CD4-positive, alpha-beta T cell treated with Interleukin-12 subunit alpha and Interleukin-12 subunit beta, for 1 hour (primary cell): ENCODE measurements around the gene BTAF1.
"Not testable (repeated sequence)": the region's sequence is repeated elsewhere in the genome, so short reads cannot be mapped to it uniquely, and the experiment has no call there.

ENCODE experiments used
- DNase-seq: peaks from one replicate; pipeline ENCODE4 v3.0.0-alpha.2; 2020

Gene BTAF1

DNA sequence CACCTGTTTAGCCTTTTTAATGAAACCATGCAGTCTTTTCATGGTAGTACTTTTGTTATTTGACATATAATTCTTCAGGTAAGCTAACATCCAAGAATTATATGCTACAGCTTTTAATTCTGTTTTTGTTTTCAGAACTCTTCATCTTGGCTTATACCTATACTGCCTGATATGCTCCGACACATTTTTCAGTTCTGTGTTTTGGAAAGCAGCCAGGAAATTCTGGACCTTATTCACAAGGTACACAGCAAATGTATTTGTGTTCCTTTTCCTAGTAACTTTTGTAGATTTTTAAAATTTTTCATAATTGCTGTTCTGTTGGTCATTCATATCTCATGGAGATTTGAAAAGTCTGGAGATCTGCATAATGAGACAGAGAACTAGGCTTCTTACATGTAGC is 56.7 kb downstream of the BTAF1 start:
- no peak for DNase-seq

DNA sequence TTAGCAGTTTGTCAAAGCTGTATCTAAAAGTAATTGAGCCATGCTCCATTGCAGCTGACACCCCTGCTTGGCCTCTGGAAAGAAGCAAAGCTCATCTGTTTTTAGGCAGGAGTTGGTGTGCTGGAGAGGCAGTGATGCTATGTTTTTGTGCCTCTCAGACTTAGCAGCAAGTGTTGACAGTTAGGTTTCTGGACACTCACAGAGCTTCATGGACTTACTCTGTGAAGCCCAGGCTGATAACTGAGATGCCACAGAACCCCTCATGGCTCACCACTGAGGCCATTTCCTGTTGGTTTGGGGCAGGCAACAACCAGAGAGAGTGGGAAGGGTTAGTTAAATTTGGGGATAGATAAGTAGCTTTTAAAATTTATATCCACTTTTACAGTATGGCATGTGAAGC is 59.8 kb downstream of the BTAF1 start:
- DNase-seq, result no peak

DNA sequence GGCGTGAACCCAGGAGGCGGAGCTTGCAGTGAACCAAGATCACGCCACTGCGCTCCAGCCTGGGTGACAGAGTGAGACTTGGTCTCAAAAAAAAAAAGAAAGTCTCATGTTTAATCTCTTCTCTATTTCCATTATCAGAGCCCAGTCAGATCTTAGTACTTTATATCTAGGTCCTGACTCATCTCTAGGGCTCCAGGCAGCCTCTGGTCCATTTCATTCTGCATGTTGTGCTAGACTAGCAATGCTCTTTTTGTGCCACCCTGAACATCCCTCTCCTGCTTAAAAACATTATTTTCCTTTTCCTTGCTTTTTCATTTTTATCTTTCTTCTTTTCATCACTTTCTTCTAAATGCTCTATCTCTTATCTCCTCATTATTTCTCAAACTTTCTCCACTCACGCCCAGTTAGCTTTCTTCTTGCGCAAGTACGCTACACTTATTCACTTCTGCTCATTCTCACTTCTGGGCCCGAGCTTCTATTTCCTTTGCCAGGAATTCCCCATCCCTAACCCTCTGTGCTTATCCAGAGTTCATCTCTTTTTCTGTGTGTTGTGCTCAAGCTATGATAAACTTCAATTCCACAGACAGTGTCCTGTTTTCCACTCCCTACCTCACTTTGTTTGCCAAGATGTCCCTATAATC is 63.9 kb downstream of the BTAF1 start:
- no peak for DNase-seq

DNA sequence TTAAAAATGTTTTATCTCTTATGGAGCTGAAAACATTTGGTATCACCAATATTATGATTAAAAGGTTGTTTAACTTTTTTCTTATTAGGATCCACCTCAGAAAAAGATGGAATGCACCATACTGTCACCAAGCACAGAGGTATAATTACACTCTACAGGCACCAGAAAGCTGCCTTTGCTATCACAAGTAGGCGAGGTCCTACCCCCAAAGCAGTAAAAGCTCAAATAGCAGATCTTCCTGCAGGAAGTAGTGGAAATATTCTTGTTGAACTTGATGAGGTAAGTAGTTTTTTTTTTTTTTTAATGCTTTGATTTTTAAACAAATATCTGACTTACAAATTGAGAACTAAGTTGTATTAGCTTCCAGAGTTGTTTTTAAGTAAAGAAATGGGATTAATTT is 68.5 kb downstream of the BTAF1 start:
- no peak for DNase-seq

DNA sequence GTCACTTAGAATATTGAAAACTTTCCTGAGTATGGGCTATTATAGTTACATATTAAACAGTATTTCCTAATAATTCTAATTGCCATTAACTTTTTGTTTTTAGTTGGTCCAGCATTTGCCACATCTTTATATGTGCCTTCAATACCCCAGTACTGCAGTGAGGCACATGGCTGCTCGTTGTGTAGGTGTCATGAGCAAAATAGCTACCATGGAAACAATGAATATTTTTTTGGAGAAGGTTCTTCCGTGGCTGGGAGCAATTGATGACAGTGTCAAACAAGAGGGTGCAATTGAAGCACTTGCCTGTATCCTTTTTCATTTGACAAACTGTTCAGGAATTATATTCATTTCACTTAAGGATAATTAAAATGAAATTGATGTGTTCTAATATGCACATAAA is 72.7 kb downstream of the BTAF1 start:
- no peak for DNase-seq

DNA sequence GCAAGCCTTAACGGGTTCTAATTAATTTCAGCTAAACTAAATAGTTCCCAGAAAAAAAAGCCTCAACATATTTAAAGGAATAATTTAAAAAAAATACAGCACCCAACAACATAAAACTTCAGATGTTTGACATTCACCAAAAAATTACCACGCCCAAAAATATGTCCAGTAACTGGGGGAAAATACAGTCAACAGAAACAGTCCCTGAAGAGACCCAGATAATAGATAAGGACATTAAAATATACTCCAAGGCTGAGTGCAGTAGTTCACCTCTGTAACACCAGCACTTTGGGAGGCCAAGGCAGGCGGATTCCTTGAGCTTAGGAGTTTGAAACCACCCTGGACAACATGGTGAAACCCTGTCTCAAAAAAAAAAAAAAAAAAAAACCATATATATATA is 78.0 kb downstream of the BTAF1 start:
- DNase-seq, result no peak

DNA sequence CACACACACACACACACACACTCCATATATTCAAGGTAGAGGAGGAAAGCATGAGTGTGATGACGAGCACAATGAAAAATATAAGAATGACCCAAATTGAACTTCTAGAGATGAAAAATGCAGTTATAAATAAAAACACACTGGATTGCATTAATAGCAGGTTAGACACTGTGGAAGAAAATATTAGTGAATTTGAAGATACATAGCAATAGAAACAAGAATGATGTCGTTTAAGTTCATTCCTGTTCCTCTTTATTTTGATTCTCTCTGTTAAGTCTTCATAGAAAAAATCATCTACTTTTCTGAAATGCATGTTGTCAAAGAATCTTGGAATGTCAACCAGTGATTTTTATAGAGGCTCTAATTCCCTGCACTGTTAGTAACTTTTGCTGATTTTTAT is 78.4 kb downstream of the BTAF1 start:
- no peak for DNase-seq

DNA sequence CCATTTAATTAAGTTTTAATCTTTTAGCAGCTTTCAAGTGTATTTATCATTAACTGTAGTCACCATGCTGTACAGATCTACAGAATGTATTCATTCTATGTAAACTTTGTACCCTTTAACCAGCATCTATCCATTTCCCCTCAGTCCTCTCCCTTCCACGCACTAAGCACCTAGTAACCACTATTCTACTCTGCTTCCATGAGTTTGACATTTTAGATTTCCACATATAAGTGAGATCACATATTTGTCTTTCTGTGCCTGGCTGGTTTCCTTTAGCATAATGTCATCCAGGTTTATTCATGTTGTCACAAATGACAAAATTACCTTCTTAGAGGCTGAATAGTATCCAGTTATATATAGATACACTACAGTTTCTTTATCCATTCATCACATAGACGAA is 79.7 kb downstream of the BTAF1 start:
- DNase-seq, result no peak

DNA sequence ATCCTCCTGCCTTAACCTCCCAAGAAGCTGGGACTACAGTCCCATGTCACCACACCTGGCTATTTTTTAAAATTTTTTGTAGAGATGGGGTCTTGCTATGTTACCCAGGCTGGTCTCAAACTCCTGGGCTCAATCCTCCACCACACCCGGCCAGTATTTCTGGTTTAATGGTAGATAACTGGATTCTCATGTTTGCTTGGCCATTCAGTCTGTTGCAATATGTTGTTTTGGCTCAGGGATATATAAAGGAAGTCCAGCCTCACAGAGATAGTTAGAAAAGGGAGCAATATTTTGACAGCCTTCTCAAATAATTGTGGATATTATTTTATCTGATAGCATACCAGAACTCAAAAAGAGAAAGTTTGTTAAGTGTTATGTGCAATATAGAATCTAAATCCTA is 82.4 kb downstream of the BTAF1 start:
- no peak for DNase-seq

DNA sequence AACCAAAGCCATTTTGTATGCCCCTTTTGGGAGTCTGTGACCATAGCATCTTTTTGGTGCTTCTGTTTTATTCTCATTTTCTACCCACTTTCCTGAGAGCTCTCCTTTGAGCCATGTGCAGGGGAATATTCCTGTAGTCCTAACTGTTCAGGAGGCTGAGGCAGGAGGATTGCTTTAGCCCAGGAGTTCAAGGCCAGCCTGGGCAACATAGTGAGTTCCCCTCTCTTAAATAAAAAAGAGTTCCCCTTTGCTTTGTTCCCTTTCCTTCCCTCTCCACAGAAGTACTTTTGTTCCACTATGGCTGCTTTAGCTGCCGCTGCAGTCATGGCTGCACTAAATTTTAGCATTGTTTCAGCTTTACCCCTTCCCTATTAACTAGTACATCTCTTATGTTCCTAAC is 85.9 kb downstream of the BTAF1 start:
- DNase-seq, result no peak

DNA sequence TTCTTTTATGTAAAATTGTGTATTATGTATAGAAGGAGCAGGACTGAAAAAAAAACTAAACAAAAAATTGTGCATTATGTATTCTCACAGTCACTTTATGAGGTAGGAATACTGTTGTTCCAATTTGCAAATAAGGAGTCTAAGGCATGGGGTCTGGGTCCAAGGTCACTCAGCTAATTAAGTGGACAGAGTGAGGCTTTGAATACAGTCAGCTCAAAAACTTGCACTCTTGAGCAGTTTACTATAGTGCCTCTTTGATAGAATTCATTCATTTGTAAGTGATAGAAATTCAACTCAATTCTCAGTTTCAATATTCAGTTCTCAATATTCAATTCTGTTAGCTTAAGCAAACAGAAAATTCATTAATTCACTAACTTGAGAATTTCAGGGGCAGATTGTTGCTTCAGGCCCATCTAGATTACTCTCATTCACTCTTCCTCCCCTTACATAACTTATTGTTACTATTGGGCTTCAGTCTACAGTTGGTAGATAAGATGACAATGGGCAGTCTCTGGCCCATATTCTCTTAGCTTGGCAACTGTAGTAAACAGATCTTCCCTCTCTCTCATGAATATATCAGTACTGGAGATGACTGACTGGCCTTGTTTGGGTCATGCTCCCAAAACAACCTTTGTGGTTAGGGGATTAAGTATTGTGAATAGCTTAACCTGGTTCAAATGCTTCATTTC is 86.6 kb downstream of the BTAF1 start:
- no peak for DNase-seq

DNA sequence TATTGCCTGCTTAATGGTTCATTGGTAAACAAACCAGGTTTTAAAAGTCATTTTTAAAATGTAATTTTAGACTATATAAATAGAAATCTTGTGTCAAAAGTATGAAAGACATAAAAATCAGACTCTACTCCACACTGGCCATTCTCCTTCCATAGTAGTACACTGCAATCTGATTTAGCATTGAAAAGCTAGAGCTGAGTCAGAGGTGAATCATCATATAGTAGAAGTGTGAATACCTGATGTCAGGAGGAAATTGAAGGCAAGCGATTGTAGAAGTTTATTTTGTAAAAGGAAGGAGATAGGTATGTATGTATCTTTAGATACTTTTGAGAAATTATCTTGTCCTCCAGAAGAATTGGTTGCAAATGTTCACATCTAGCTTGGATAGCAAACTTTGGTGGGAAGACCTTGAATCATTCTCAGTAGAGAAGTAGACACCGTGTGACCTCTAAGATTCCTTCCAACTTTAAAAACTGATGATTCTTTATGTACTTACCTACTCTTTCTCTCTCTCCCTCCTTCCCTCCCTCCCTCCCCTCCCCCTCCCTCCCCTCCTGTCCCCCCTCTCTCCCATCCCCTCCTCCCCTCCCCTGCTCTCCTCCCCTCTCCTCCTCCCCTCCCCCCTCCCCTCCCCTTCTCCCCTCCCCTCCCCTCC is 88.1 kb downstream of the BTAF1 start:
- DNase-seq, result no peak

DNA sequence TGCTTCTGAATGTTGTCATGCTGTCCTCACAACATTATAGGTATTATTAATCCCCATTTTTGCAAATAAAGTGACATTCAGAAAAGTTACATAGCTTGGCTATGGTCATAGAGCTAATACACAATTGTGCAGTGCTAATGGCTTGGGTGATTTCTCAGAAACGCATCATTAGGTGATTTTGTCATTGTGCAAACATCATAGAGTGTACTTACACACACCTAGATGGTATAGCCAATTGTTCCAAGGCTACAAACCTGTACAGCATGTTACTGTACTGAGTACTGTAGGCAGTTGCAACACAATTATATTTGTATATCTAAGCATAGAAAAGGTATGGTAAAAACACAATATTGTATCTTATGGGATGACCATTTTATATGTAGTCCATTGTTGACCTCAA is 91.0 kb downstream of the BTAF1 start:
- DNase-seq, result no peak

DNA sequence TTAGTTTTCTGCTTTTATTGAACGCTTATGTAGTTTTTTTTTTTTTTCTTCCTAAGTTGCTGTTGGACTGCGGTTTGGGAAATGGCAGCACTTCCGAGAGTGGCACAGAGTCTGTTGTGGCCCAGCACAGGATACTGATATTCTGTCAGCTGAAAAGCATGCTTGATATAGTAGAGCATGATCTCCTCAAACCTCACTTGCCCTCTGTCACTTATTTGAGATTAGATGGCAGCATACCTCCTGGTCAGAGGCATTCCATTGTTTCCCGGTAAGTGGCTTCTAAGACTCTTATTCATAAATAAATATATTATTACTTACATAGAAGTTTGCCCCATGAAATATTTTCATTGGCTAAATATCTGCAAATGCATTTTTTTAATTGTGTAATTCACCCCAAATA is 101.1 kb downstream of the BTAF1 start:
- no peak for DNase-seq

DNA sequence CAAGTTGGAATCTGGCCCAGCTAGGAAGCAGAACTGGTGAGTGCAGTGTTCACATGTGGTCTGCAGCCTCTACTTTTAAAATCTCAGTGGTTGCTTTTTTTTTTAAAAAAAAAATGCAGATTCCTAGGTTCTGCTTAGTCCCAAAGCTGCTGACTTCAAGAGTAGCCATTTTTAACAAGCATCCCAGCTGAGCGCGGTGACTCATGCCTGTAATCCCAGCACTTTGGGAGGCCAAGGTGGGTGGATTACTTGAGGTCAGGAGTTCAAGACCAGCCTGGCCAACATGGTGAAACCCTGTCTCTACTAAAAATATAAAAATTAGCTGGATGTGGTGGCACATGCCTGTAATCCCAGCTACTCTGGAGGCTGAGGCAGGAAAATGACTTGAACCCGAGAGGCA is 101.8 kb downstream of the BTAF1 start:
- not testable (repeated sequence) for DNase-seq

DNA sequence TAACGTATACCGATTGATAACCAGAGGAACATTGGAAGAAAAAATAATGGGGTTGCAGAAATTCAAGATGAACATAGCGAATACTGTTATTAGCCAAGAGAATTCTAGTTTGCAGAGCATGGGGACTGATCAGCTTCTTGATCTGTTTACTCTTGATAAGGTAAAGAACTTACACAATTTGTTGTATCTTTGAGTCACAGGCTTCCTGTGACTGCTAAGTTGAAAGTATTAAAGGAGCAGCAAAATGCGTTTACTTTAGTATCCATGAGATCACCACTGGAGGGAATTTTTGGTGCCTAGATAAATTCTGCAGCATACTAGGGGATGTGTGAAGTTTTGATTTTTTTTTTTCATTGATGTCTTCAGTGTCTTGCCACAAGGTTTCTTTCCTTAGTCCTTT is 103.6 kb downstream of the BTAF1 start:
- no peak for DNase-seq

DNA sequence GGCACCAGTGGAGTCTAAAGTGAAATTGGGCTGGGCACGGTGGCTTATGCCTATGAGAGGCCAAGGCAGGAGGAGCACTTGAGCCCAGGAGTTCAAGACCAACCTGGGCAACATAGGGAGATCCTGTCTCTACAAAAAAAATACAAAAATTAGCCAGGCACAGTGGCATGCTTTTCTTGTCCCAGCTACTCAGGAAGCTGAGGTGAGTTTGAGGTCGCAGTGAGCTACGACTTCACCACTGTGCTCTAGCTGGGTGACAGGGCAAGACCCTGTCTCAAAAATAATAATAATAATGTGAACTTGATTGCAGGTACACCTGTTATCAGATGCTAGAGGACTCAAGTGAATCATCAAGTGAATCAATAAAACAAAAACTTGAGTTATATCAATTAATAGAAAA is 108.0 kb downstream of the BTAF1 start:
- DNase-seq, result no peak

DNA sequence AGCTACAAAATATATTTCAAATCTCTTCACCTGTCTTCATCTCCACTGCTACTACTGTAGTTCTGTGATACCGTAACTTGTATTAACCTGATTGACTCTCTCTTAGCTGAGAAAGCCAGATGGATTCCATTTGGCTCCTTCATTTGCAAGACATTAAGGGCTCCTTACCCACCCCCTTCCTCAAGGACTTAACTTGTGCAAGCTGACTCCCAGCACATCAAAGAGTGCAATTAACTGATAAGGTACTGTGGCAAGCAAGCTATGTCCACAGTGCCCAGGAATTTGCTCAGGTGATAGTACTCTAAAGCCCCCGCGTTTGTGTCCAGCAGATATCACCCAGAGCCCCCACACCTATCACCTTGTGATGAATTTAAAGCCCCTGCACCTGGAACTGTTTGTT is 109.5 kb downstream of the BTAF1 start:
- DNase-seq, result not testable (repeated sequence)

DNA sequence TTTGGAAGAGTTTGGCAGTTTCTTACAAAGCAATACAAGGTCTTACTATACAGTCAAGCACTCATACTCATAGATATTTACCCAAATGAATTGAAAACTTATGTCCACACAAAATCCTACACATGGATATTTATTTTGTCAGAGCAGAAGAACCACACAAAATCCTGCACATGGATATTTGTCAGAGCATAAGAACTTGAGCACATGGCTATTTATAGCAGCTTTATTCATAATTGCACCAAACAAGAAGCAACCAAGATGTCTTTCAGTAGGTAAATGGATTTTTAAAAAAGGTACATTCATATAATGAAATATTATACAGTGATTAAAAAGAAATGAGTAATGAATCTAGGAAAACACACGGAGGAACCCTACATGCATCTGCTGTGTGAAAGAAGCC is 115.4 kb downstream of the BTAF1 start:
- no peak for DNase-seq

DNA sequence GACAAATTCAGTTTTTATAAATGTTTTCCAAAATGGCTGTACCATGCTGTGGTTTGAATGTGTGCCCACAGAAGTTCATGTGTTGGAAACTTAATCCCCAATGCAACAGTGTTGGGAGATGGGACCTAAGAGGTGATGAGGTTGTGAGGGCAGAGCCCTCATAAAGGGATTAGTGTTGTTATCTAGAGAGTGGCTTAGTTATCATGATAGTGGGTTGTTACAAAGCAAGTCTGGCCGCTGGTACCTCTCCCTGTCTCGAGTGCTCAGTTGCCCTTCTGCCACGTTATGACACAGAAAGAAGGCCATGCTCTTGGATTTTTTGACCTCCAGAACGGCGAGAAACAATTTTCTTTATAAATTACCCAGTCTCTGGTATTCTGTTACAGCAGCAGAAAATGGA is 119.0 kb downstream of the BTAF1 start:
- no peak for DNase-seq

DNA sequence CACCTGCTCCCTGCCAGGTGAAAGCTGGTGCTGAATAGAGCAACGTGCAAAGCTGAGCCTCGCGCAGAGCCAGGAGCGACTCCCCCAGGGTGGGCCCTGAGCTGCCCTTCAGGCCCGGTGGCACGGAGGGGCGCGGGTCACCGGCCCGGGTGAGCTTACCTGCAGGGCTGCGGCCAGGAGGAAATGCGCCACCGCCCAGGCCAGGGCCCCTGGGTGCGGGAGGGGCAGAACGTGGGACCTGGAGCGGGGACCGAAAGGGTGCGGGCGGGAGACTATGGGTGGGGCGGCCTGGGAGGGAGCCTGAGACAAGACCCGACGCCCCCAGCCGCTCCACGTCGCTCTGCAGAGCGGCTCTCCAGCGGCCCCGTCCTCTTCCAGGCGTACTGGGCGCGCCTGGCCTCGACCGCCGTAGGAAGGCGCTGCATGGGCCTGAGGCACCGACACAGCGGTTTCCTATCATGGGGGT is 122.1 kb downstream of the BTAF1 start:
- no peak for DNase-seq

DNA sequence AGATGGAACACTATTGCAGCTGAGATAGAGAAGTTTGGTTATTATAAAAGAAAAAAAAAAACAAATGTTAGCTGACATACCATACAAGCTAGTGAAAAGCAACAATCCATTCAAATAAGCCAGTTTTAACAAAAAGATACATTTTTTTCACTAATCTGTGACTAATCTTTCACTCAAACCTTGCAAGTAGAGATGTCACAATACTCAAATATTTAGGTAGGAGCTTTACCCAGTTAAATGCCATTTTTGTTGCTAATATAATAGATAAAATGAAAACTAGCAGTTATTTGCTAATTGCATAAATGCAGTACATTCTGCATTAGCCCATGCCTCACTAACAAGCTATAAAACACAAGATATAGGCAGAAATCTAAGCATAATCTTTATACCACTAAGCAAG is 123.6 kb downstream of the BTAF1 start:
- no peak for DNase-seq

DNA sequence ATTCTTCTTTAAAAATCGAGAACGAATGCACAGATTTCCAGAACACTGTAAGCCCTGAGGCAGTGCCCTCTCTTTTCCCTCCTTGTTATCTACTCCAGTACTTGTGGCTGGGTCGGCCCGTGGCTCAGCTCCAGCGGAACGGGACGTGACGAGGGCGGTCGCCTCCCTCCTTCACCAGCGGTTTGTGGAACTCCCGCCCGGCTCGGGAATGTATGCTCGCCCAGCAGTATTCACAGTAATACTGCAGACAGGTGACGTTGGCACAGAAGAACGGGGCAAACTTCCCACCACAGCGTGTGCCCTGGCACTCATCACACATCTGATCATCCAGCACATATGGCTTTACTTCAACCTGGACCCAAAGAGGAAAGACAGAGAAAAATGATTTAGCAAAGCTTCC is 128.5 kb downstream of the BTAF1 start:
- DNase-seq, result no peak

DNA sequence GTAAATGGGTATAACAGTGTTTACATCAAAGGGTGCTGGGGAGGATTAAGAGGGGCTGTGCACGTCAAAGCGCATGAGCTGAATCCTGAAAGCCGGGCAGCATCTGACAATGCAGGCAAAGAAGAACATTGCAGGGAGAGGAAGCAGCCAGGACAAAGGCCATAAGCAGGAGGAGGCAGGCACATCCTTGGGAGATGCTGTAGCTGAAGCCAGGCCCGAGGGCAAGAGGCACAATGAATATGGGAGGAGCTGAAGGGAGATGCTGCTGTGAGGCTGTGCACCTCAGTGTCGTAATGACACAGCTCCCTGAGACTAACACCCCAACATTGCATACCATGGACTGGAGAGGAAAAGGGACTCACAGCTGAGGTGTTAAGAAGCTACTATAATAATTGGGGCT is 129.2 kb downstream of the BTAF1 start:
- no peak for DNase-seq

DNA sequence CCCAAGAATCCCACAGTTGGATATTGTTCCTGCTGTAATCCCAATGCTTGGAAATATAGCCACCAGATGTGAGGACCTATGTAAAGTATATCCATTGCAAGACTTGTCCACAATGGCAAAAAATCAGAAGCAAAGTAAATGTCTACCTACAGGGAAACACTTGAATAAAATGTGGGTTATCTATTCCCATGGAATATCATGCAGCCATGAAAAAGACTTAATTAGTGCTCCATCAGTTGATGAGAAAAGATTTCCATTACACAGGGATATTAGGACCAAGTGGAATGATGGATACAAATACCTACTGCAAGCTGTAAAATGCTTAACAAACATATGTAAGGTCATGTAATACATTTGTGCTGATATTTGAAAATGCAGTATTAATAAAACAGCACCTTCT is 131.2 kb downstream of the BTAF1 start:
- no peak for DNase-seq
